ENCODE data around the gene AGAP1. TPM values are rescaled to one million over a fixed set of nuclear protein-coding genes. Genes with fewer than 3 reads are reported as not detected.
"Not testable (repeated sequence)": the region's sequence is repeated elsewhere in the genome, so short reads cannot be mapped to it uniquely, and the experiment has no call there.

AGAP1 gene
- total RNA-seq, 1 experiment from 2014 or later = 23.4 TPM

DNA sequence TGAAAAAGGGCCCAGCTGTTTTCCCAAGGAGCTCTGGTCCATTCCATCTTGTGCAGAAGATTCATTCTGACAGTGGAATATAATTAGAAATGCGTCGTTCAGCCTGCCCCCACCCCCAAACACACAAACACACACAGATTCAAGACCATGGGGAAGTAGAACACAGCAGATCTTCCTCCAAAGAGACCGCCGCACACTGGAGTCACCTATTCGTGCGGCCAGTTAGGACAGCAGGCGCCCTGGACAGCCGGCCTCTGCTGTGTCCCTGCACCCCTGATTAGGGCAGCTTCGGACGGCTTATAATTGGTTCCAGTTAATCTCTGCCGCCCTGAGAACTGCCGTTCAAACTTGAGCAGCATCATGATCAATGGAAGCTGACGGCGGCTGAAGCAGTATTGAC, 558.4 kb downstream of the AGAP1 start:
- Histone ChIP-seq H3K36me3 (peaks cover 17% of the 10 kb centered on the region; the same call in 1 of the 2 replicates), H3K4me3 (no peak overlapping the region)

DNA sequence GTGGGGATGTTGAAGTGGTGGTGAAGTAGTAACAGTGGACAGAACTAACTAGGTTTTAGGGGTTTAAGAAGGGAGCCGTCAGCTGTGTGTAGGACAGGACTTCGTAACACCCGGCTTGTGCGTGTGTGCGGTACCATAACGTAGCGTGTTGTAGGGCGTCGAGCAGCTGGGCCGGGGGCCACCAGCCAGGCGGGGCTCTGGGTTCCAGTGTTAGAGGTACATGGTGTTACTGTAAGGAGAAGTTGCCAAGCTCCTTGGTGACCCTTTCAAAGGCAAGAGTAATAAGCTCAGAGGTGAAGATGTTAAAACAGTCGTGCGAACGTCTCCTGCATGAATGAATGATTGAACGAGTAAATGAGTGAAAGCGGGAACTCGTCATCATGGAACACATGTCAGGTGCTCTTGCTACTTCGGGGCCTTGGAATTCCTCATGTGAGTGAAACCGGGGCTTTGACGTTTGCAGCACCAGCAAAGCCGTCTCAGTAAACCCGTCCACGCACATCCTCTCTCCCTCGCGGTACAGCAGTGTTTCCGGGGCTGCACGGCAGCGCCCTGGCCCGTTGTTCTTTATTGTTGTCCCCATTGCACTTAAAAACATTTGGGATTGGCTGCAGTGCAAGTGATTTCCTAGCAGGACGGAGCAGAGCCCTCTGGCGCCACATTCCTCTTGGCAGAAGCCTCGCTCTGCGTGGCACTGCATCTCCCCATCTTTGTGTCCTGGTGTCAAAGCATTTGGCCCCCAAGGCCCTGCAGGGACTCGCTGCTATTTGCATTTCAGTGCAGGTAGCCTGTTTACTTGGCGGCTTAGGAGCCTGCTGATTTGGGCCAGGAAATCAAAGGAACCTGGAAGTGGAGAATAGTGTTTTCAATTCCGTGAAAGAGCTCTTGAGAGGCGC, 559.3 kb downstream of the AGAP1 start:
- no peak overlapping the region for H3K4me3 ChIP-seq
- H3K36me3 ChIP-seq = peaks cover 20% of the 10 kb centered on the region
- 0 out of 2 replicates have a peak, but pooled peaks cover 3% of the 10 kb centered on the region for H3K9me3 ChIP-seq (replicated peaks)
- no peak for DNase-seq (ENCODE audit: low read depth in 1 of 2, low spot score in 2 of 2)
- no peak overlapping the region for H3K27ac ChIP-seq
- H3K4me1 ChIP-seq (replicated peaks) = no peaks in the 10 kb centered on the region
- H3K27me3 ChIP-seq (replicated peaks) = no peaks in the 10 kb centered on the region

More for the DNA sequence above, 558.4 kb downstream of the AGAP1 start:
- Histone ChIP-seq H3K27me3 (replicated peaks) (no peaks in the 10 kb centered on the region), H3K9me3 (replicated peaks) (0 out of 2 replicates have a peak, but pooled peaks cover under 1% of the 10 kb centered on the region), H3K4me1 (replicated peaks) (no peaks in the 10 kb centered on the region), H3K27ac (no peak overlapping the region)
- no peak for DNase-seq (ENCODE audit: low read depth in 1 of 2, low spot score in 2 of 2)

GRCh38 chr2:236054125-236054524, 560.3 kb downstream of the AGAP1 start:
- no peaks in the 10 kb centered on the region for H3K27me3 ChIP-seq (replicated peaks)
- H3K4me1 ChIP-seq (replicated peaks) = no peaks in the 10 kb centered on the region
- H3K4me3 ChIP-seq = no peak overlapping the region
- DNase-seq (ENCODE audit: low read depth in 1 of 2, low spot score in 2 of 2) = no peak
- peaks cover 6% of the 10 kb centered on the region; the same call in 1 of the 2 replicates for H3K9me3 ChIP-seq (replicated peaks)
- H3K36me3 ChIP-seq = peaks cover 24% of the 10 kb centered on the region
- H3K27ac ChIP-seq = no peak overlapping the region

DNA sequence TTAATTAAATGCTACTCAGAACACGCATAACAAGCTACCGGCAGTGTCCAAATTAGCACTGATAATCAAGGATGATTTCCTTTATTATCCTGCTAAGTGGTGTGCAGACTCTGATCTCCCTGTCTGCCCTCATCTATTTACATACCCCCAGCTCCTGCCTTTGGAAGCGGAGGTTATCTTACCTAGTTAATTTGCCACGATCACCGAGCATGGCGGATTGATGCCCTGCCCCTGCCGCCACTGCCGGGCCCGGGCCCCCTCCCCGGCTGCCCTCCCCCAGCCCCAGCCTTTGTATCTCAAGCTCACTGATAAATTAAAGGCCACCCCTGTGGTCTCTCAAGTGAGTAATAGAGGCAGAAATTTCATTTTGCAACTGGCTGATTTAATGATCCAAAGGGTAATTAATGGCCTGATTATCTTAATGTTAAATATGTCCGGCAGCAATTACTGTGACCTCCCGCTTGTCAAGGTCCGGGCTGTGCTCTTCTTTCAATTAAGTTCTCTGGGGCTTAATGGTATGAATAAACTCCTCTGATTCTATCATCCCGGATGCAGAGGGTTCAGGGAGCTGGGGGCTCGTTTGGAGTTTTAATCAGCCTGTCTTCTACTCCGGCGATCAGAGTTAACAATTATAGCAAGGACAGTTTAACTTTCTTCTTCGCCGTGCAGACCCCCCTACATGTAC, 560.9 kb downstream of the AGAP1 start:
- Histone ChIP-seq H3K27ac (no peak overlapping the region), H3K4me1 (replicated peaks) (no peaks in the 10 kb centered on the region), H3K27me3 (replicated peaks) (no peaks in the 10 kb centered on the region), H3K9me3 (replicated peaks) (peaks cover 6% of the 10 kb centered on the region; the same call in 1 of the 2 replicates), H3K4me3 (no peak overlapping the region), H3K36me3 (peaks cover 23% of the 10 kb centered on the region)
- DNase-seq (ENCODE audit: low read depth in 1 of 2, low spot score in 2 of 2) = no peak

GRCh38 chr2:236055471-236055870, 561.6 kb downstream of the AGAP1 start:
- DNase-seq (ENCODE audit: low read depth in 1 of 2, low spot score in 2 of 2) = no peak
- Histone ChIP-seq H3K9me3 (replicated peaks) (peaks cover 6% of the 10 kb centered on the region; the same call in 1 of the 2 replicates), H3K36me3 (peaks cover 17% of the 10 kb centered on the region), H3K4me1 (replicated peaks) (no peaks in the 10 kb centered on the region), H3K4me3 (no peak overlapping the region), H3K27ac (no peak overlapping the region), H3K27me3 (replicated peaks) (no peaks in the 10 kb centered on the region)

GRCh38 chr2:236056141-236056540, 562.3 kb downstream of the AGAP1 start:
- no peak for DNase-seq (ENCODE audit: low read depth in 1 of 2, low spot score in 2 of 2)
- no peaks in the 10 kb centered on the region for H3K4me1 ChIP-seq (replicated peaks)
- H3K4me3 ChIP-seq = no peak overlapping the region
- no peak overlapping the region for H3K27ac ChIP-seq
- H3K36me3 ChIP-seq = peaks cover 13% of the 10 kb centered on the region
- H3K9me3 ChIP-seq (replicated peaks) = peaks cover 6% of the 10 kb centered on the region; the same call in 1 of the 2 replicates
- H3K27me3 ChIP-seq (replicated peaks) = no peaks in the 10 kb centered on the region

DNA sequence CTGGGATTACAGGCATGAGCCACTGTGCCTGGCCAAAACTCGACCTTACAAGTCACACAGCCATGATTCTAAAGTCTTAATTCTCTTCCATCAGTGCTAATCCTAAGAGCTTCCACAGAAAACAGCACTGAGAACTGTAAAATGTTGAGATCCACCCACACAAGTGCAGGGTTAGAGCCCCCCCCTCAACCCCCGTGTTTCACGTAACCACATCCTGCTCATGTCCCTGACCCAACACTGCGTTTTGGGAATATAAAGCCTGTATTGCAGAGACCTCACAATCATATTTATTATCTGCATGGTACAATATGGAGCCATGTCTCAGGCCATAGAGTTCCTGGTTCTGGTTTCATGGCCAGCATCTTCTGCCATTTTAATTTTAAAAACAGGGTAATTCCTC, 563.5 kb downstream of the AGAP1 start:
- no peak for DNase-seq (ENCODE audit: low read depth in 1 of 2, low spot score in 2 of 2)
- no peaks in the 10 kb centered on the region for H3K4me1 ChIP-seq (replicated peaks)
- no peak overlapping the region for H3K4me3 ChIP-seq
- H3K27me3 ChIP-seq (replicated peaks) = no peaks in the 10 kb centered on the region
- no peak overlapping the region for H3K27ac ChIP-seq
- H3K36me3 ChIP-seq = peaks cover 13% of the 10 kb centered on the region
- peaks cover 6% of the 10 kb centered on the region; the same call in 1 of the 2 replicates for H3K9me3 ChIP-seq (replicated peaks)

DNA sequence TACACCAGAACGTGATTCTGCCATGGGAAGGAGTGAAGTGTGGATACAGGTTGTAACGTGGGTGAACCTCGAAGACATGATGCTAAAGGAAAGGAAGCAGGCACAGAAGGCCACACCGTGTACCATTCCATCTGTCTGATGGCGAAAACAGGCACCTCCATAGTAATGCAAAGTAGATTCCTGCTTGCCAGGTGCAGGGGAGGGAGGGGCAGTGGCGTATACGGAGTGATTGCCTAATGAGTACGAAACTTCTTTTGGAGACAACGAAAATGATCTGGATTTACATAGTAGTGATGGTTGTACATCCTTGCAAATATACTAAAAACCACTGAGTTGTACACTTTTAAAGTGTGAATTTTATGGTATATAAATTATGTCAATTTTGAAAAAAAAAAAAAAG, 567.7 kb downstream of the AGAP1 start:
- Histone ChIP-seq H3K4me3 (no peak overlapping the region), H3K27ac (no peak overlapping the region), H3K36me3 (peaks cover 10% of the 10 kb centered on the region), H3K9me3 (replicated peaks) (peaks cover 6% of the 10 kb centered on the region; the same call in 1 of the 2 replicates), H3K27me3 (replicated peaks) (no peaks in the 10 kb centered on the region), H3K4me1 (replicated peaks) (no peaks in the 10 kb centered on the region)
- no peak for DNase-seq (ENCODE audit: low read depth in 1 of 2, low spot score in 2 of 2)

GRCh38 chr2:236061899-236062298, 568.1 kb downstream of the AGAP1 start:
- H3K27me3 ChIP-seq (replicated peaks) = no peaks in the 10 kb centered on the region
- H3K9me3 ChIP-seq (replicated peaks) = peaks cover 6% of the 10 kb centered on the region; the same call in 1 of the 2 replicates
- no peak for DNase-seq (ENCODE audit: low read depth in 1 of 2, low spot score in 2 of 2)
- no peak overlapping the region for H3K4me3 ChIP-seq
- peaks cover 10% of the 10 kb centered on the region for H3K36me3 ChIP-seq
- no peaks in the 10 kb centered on the region for H3K4me1 ChIP-seq (replicated peaks)
- H3K27ac ChIP-seq = no peak overlapping the region

GRCh38 chr2:236062806-236063205, 569.0 kb downstream of the AGAP1 start:
- H3K4me3 ChIP-seq; H3K9me3 ChIP-seq (replicated peaks); H3K36me3 ChIP-seq; DNase-seq (ENCODE audit: low read depth in 1 of 2, low spot score in 2 of 2); H3K4me1 ChIP-seq (replicated peaks); H3K27me3 ChIP-seq (replicated peaks); H3K27ac ChIP-seq: not testable (repeated sequence)

- no peaks in the 10 kb centered on the region for H3K36me3 ChIP-seq
- no peak overlapping the region for H3K4me3 ChIP-seq
- no peaks in the 10 kb centered on the region for H3K9me3 ChIP-seq (replicated peaks)
- no peak for DNase-seq (ENCODE audit: low read depth in 1 of 2, low spot score in 2 of 2)
- H3K27me3 ChIP-seq (replicated peaks) = no peaks in the 10 kb centered on the region
- no peak overlapping the region for H3K27ac ChIP-seq
- H3K4me1 ChIP-seq (replicated peaks) = no peaks in the 10 kb centered on the region
Measured at GRCh38 chr2:236063994-236064393, 570.2 kb downstream of the AGAP1 start.

GRCh38 chr2:236065314-236066160, 571.7 kb downstream of the AGAP1 start:
- no peaks in the 10 kb centered on the region for H3K4me1 ChIP-seq (replicated peaks)
- H3K9me3 ChIP-seq (replicated peaks) = no peaks in the 10 kb centered on the region
- no peaks in the 10 kb centered on the region for H3K27me3 ChIP-seq (replicated peaks)
- no peak overlapping the region for H3K4me3 ChIP-seq
- H3K36me3 ChIP-seq = no peaks in the 10 kb centered on the region
- DNase-seq (ENCODE audit: low read depth in 1 of 2, low spot score in 2 of 2) = no peak
- H3K27ac ChIP-seq = no peak overlapping the region

DNA sequence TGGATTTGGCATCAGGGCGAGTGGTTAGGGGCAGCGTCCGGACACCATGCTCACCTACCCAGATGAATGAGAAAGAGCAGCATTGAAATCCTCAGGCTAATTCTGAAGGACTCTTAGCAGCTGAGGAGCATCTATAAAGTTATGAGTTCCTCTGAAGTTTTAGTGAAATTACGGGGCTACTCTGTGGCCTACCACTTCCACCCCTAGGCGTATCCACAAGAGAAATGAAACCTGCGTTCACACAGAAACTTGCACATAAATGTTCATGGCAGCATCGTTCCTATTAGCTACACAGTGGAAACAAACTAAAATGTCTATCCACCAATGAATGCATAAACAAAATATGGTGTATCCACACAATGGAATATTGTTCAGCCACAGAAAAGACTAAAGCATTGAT, 576.4 kb downstream of the AGAP1 start:
- Histone ChIP-seq H3K9me3 (replicated peaks) (no peaks in the 10 kb centered on the region), H3K4me1 (replicated peaks) (no peaks in the 10 kb centered on the region), H3K27me3 (replicated peaks) (no peaks in the 10 kb centered on the region), H3K36me3 (0 out of 2 replicates have a peak, but pooled peaks cover 3% of the 10 kb centered on the region), H3K4me3 (no peak overlapping the region), H3K27ac (no peak overlapping the region)
- no peak for DNase-seq (ENCODE audit: low read depth in 1 of 2, low spot score in 2 of 2)
